ENCODE data around the gene TMEM129. TPM values are rescaled to one million over a fixed set of nuclear protein-coding genes. Genes with fewer than 3 reads are reported as not detected.
A peak's percentile ranks its signal among the peaks of the same experiment; 100 is the strongest.

Gene TMEM129
- total and polyA plus RNA-seq, 2 experiments from 2014 or later: 16.4 to 64.4 TPM

- Histone ChIP-seq H3K4me2 (peak overlapping the region; percentile 84), H3K27ac (ENCODE audit: low read depth) (no peak overlapping the region), H3K4me1 (ENCODE audit: insufficient read depth) (0 out of 2 replicates have a peak, but pooled peaks cover 5% of the 10 kb centered on the region), H3K36me3 (ENCODE audit: insufficient read depth) (no peaks in the 10 kb centered on the region), H3K4me3 (peak overlapping the region; percentile 52), H3K27me3 (ENCODE audit: insufficient read depth) (peaks cover 22% of the 10 kb centered on the region), H2AFZ (no peak overlapping the region; the same call in 1 of the 2 replicates), H3K9me2 (ENCODE audit: insufficient read depth) (no peaks in the 10 kb centered on the region), H3F3A (replicated peaks; ENCODE audit: low read depth) (peaks cover 12% of the 10 kb centered on the region), H4K20me1 (replicated peaks; ENCODE audit: insufficient read depth) (no peaks in the 10 kb centered on the region), H3K79me2 (replicated peaks; ENCODE audit: insufficient read depth) (no peaks in the 10 kb centered on the region)
- Mint-ChIP-seq H3K36me3 (ENCODE audit: low read depth) (no peaks in the 10 kb centered on the region), H3K4me3 (peak overlapping the region; percentile 78), H3K9me3 (peaks cover 2% of the 10 kb centered on the region; the same call in 2 of the 3 replicates), H3K4me1 (peaks cover 8% of the 10 kb centered on the region; the same call in 2 of the 3 replicates), H3K27me3 (ENCODE audit: insufficient read depth, low read depth, poor library complexity) (peaks cover 22% of the 10 kb centered on the region), H3K27ac (no peak overlapping the region)
- TF ChIP-seq, protein P1, sequence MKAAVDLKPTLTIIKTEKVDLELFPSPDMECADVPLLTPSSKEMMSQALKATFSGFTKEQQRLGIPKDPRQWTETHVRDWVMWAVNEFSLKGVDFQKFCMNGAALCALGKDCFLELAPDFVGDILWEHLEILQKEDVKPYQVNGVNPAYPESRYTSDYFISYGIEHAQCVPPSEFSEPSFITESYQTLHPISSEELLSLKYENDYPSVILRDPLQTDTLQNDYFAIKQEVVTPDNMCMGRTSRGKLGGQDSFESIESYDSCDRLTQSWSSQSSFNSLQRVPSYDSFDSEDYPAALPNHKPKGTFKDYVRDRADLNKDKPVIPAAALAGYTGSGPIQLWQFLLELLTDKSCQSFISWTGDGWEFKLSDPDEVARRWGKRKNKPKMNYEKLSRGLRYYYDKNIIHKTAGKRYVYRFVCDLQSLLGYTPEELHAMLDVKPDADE (IDR thresholded peaks at IDR 0.05): no peak
- DNase-seq (ENCODE audit: low spot score) (no peak), ATAC-seq (no peak)
Measured at GRCh38 chr4:1682860-1683259, 38.3 kb downstream of the TMEM129 start.

- H3K27me3 Mint-ChIP-seq (ENCODE audit: insufficient read depth, low read depth, poor library complexity): peaks cover 22% of the 10 kb centered on the region
Measured at GRCh38 chr4:1678244-1678643, 42.9 kb downstream of the TMEM129 start.

GRCh38 chr4:1676605-1677525, 44.3 kb downstream of the TMEM129 start:
- H3K4me1 Mint-ChIP-seq: peaks cover 13% of the 10 kb centered on the region
- H3K36me3 Mint-ChIP-seq (ENCODE audit: low read depth): no peaks in the 10 kb centered on the region
- peak overlapping the region; percentile 17; the same call in 1 of the 2 replicates for H3K27ac Mint-ChIP-seq
- TF ChIP-seq, protein P2, sequence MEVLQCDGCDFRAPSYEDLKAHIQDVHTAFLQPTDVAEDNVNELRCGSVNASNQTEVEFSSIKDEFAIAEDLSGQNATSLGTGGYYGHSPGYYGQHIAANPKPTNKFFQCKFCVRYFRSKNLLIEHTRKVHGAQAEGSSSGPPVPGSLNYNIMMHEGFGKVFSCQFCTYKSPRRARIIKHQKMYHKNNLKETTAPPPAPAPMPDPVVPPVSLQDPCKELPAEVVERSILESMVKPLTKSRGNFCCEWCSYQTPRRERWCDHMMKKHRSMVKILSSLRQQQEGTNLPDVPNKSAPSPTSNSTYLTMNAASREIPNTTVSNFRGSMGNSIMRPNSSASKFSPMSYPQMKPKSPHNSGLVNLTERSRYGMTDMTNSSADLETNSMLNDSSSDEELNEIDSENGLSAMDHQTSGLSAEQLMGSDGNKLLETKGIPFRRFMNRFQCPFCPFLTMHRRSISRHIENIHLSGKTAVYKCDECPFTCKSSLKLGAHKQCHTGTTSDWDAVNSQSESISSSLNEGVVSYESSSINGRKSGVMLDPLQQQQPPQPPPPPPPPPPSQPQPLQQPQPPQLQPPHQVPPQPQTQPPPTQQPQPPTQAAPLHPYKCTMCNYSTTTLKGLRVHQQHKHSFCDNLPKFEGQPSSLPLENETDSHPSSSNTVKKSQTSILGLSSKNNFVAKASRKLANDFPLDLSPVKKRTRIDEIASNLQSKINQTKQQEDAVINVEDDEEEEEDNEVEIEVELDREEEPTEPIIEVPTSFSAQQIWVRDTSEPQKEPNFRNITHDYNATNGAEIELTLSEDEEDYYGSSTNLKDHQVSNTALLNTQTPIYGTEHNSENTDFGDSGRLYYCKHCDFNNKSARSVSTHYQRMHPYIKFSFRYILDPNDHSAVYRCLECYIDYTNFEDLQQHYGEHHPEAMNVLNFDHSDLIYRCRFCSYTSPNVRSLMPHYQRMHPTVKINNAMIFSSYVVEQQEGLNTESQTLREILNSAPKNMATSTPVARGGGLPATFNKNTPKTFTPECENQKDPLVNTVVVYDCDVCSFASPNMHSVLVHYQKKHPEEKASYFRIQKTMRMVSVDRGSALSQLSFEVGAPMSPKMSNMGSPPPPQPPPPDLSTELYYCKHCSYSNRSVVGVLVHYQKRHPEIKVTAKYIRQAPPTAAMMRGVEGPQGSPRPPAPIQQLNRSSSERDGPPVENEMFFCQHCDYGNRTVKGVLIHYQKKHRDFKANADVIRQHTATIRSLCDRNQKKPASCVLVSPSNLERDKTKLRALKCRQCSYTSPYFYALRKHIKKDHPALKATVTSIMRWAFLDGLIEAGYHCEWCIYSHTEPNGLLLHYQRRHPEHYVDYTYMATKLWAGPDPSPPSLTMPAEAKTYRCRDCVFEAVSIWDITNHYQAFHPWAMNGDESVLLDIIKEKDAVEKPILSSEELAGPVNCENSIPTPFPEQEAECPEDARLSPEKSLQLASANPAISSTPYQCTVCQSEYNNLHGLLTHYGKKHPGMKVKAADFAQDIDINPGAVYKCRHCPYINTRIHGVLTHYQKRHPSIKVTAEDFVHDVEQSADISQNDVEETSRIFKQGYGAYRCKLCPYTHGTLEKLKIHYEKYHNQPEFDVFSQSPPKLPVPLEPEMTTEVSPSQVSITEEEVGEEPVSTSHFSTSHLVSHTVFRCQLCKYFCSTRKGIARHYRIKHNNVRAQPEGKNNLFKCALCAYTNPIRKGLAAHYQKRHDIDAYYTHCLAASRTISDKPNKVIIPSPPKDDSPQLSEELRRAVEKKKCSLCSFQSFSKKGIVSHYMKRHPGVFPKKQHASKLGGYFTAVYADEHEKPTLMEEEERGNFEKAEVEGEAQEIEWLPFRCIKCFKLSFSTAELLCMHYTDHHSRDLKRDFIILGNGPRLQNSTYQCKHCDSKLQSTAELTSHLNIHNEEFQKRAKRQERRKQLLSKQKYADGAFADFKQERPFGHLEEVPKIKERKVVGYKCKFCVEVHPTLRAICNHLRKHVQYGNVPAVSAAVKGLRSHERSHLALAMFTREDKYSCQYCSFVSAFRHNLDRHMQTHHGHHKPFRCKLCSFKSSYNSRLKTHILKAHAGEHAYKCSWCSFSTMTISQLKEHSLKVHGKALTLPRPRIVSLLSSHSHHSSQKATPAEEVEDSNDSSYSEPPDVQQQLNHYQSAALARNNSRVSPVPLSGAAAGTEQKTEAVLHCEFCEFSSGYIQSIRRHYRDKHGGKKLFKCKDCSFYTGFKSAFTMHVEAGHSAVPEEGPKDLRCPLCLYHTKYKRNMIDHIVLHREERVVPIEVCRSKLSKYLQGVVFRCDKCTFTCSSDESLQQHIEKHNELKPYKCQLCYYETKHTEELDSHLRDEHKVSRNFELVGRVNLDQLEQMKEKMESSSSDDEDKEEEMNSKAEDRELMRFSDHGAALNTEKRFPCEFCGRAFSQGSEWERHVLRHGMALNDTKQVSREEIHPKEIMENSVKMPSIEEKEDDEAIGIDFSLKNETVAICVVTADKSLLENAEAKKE (CRISPR knock-in tag; IDR thresholded peaks at IDR 0.05): no peak
- TF ChIP-seq EZH2 (IDR thresholded peaks at IDR 0.05; ENCODE audit: low read depth, unreplicated experiment): no peak
- TF ChIP-seq, protein P3, sequence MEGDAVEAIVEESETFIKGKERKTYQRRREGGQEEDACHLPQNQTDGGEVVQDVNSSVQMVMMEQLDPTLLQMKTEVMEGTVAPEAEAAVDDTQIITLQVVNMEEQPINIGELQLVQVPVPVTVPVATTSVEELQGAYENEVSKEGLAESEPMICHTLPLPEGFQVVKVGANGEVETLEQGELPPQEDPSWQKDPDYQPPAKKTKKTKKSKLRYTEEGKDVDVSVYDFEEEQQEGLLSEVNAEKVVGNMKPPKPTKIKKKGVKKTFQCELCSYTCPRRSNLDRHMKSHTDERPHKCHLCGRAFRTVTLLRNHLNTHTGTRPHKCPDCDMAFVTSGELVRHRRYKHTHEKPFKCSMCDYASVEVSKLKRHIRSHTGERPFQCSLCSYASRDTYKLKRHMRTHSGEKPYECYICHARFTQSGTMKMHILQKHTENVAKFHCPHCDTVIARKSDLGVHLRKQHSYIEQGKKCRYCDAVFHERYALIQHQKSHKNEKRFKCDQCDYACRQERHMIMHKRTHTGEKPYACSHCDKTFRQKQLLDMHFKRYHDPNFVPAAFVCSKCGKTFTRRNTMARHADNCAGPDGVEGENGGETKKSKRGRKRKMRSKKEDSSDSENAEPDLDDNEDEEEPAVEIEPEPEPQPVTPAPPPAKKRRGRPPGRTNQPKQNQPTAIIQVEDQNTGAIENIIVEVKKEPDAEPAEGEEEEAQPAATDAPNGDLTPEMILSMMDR (conservative IDR thresholded peaks at IDR 0.05; ENCODE audit: low read depth in 2 of 2): no peak

More at GRCh38 chr4:1678244-1678643, 42.9 kb downstream of the TMEM129 start:
- H3K27me3 ChIP-seq (ENCODE audit: insufficient read depth): peaks cover 17% of the 10 kb centered on the region
- H3F3A ChIP-seq (replicated peaks; ENCODE audit: low read depth): peaks cover 8% of the 10 kb centered on the region
- Mint-ChIP-seq H3K36me3 (ENCODE audit: low read depth) (no peaks in the 10 kb centered on the region), H3K9me3 (peaks cover 2% of the 10 kb centered on the region; the same call in 2 of the 3 replicates), H3K4me1 (peaks cover 18% of the 10 kb centered on the region), H3K27ac (no peak overlapping the region), H3K4me3 (no peak overlapping the region)
- H3K79me2 ChIP-seq (replicated peaks; ENCODE audit: insufficient read depth): no peaks in the 10 kb centered on the region
- DNase-seq (ENCODE audit: low spot score) (no peak), ATAC-seq (no peak)
- H3K36me3 ChIP-seq (ENCODE audit: insufficient read depth): no peaks in the 10 kb centered on the region
- no peak overlapping the region for H3K4me2 ChIP-seq
- no peak overlapping the region for H3K4me3 ChIP-seq
- H3K27ac ChIP-seq (ENCODE audit: low read depth): no peak overlapping the region
- 0 out of 2 replicates have a peak, but pooled peaks cover 2% of the 10 kb centered on the region for H3K4me1 ChIP-seq (ENCODE audit: insufficient read depth)
- TF ChIP-seq STAT1 (IDR thresholded peaks at IDR 0.05; ENCODE audit: unreplicated experiment): no peak
- no peaks in the 10 kb centered on the region for H3K9me2 ChIP-seq (ENCODE audit: insufficient read depth)
- no peaks in the 10 kb centered on the region for H4K20me1 ChIP-seq (replicated peaks; ENCODE audit: insufficient read depth)
- H2AFZ ChIP-seq: no peak overlapping the region

More at GRCh38 chr4:1676605-1677525, 44.3 kb downstream of the TMEM129 start:
- no peaks in the 10 kb centered on the region for H3K4me1 ChIP-seq (ENCODE audit: insufficient read depth)
- no peaks in the 10 kb centered on the region for H3K9me2 ChIP-seq (ENCODE audit: insufficient read depth)
- no peaks in the 10 kb centered on the region for H3K36me3 ChIP-seq (ENCODE audit: insufficient read depth)
- H2AFZ ChIP-seq: no peak overlapping the region
- Mint-ChIP-seq H3K9me3 (no peaks in the 10 kb centered on the region), H3K27me3 (ENCODE audit: insufficient read depth, low read depth, poor library complexity) (peaks cover 17% of the 10 kb centered on the region), H3K4me3 (no peak overlapping the region)
- H3K27me3 ChIP-seq (ENCODE audit: insufficient read depth): peaks cover 4% of the 10 kb centered on the region
- no peaks in the 10 kb centered on the region for H4K20me1 ChIP-seq (replicated peaks; ENCODE audit: insufficient read depth)
- H3F3A ChIP-seq (replicated peaks; ENCODE audit: low read depth): no peaks in the 10 kb centered on the region
- H3K4me2 ChIP-seq: no peak overlapping the region
- H3K4me3 ChIP-seq: no peak overlapping the region
- no peak overlapping the region for H3K27ac ChIP-seq (ENCODE audit: low read depth)
- no peak for ATAC-seq
- H3K79me2 ChIP-seq (replicated peaks; ENCODE audit: insufficient read depth): no peaks in the 10 kb centered on the region
- DNase-seq (ENCODE audit: low spot score): no peak

All from GM23338 (cell line).